ENCODE results near the gene PRKCE.

- no peak for TF ChIP-seq GATA3 (IDR thresholded peaks at IDR 0.05; ENCODE audit: low read depth, low read length)
- no peak for TF ChIP-seq GATA2 (IDR thresholded peaks at IDR 0.05; ENCODE audit: low read depth, low read length)
Observed at GRCh38 chr2:46072101-46072820, 420.8 kb downstream of the PRKCE start.
